Esophagus muscularis mucosa (tissue), 4 donors: Measurements from ENCODE around the gene TMEM170B. TPM values are rescaled to one million over a fixed set of nuclear protein-coding genes. Genes with fewer than 3 reads are reported as not detected.

Source experiments
- DNase-seq: peaks from one replicate; pipeline ENCODE4 v3.0.0-alpha.2; 2017; ENCODE audit errors: extremely low spot score
- H3K27ac ChIP-seq, 4 donors: fragments of 200-600 bp; sonication (generic); replicated peaks in 1 of 4; 1 replicate in 3 of 4; 2 replicates in 1 of 4; pipeline ENCODE4 v1.5.1; 2016 to 2019; ENCODE audit warnings: mild to moderate bottlenecking in 1 of 4
- H3K27me3 ChIP-seq, 4 donors: fragments of 200-600 bp; sonication (generic); one replicate each; pipeline versions ENCODE4 v1.5.1 to v1.6.0; 2016 to 2019
- H3K36me3 ChIP-seq, 4 donors: fragments of 200-600 bp; sonication (generic); one replicate each; pipeline ENCODE4 v1.5.1; 2016 to 2019
- H3K4me1 ChIP-seq, 4 donors: fragments of 200-600 bp; sonication (generic); one replicate each; pipeline ENCODE4 v1.5.1; 2016 to 2019
- H3K4me3 ChIP-seq, 4 donors: fragments of 200-600 bp; sonication (generic); 1 replicate in 2 of 4; 2 replicates in 2 of 4; pipeline ENCODE4 v1.5.1; 2016 to 2019; ENCODE audit warnings: mild to moderate bottlenecking in 4 of 4, moderate library complexity in 1 of 4
- H3K9me3 ChIP-seq, 4 donors: fragments of 200-600 bp; sonication (generic); 1 replicate in 3 of 4; 2 replicates in 1 of 4; pipeline ENCODE4 v1.5.1; 2016 to 2019
- CTCF ChIP-seq, 3 experiments: fragments of 200-600 bp in 2 of 3; fragments of 450-650 bp in 1 of 3; sonication (generic) in 2 of 3; IDR thresholded peaks; one replicate each; pipeline ENCODE4 v1.5.1; 2017 to 2019; ENCODE audit warnings: antibody characterized with exemption in 3 of 3, mild to moderate bottlenecking in 2 of 3, moderate library complexity in 1 of 3
- EP300 ChIP-seq: sonication (generic); formaldehyde crosslinking; IDR thresholded peaks from one replicate; pipeline ENCODE4 v1.6.1; 2017; ENCODE audit warnings: antibody characterized with exemption
- POLR2A ChIP-seq: fragments of 450-650 bp; IDR thresholded peaks from one replicate; pipeline ENCODE4 v1.6.1; 2017; ENCODE audit warnings: antibody characterized with exemption, moderate library complexity, mild to moderate bottlenecking, low read depth
- POLR2AphosphoS5 ChIP-seq, 2 donors: sonication (generic); formaldehyde crosslinking; IDR thresholded peaks; one replicate each; pipeline ENCODE4 v1.6.1; 2017; ENCODE audit warnings: antibody characterized with exemption in 2 of 2
- WGBS: methylation state at CpG from one replicate; pipeline ENCODE4 v1.1.5; 2018; 5-methylcytosine and 5-hydroxymethylcytosine counted together
- intact Hi-C: fragments of 100-400 bp; cut with DNase I; formaldehyde crosslinking; loops from one replicate; pipeline ENCODE4 v1.15.1; 2023
- total RNA-seq, 4 donors: library from RNA; depleted of rRNA; stranded (reverse); fragments of >200 nt; gene quantifications; one replicate each; pipeline versions ENCODE4 v1.1.0 to v1.2.1, GENCODE V29; 2016

Gene TMEM170B
- total RNA-seq, result 1 to 10 TPM; 5.4 to 8.6 (median 6.2) TPM

- H3K9me3 ChIP-seq, result no peaks in the 10 kb centered on the region
- intact Hi-C loops, result loop anchor here (5.0 to 10.0 kb wide), 2 partner anchors 475 to 1133 kb away; partner anchors contain the start of gene HIVEP1
- H3K4me1 ChIP-seq, result peaks cover 5 to 27% (median 20%) of the 10 kb centered on the region in 4 donors
- TF ChIP-seq POLR2AphosphoS5 (IDR thresholded peaks at IDR 0.05), result peak; percentile 68 to 88
- TF ChIP-seq EP300, result no peak
- no peak for TF ChIP-seq CTCF (IDR thresholded peaks at IDR 0.05)
- TF ChIP-seq POLR2A, result peak; percentile 25
- H3K27me3 ChIP-seq, result no peaks in the 10 kb centered on the region
- H3K36me3 ChIP-seq, result no peaks in the 10 kb centered on the region
- peak; percentile 96 for DNase-seq
- peak within 1 kb of the TSS; percentile 80 to 88 (median 86) for H3K27ac ChIP-seq
- WGBS, result under 1% methylated on average over 12 of the region's 110 CpGs
- H3K4me3 ChIP-seq, result peak within 1 kb of the TSS; percentile 92 to 100 (median 96)
Measured at GRCh38 chr6:11537229-11538051, at the start of gene TMEM170B. TMEM170B (plus strand) TSS chr6:11537749; CDS start chr6:11538278, 529 bp downstream.

GRCh38 chr6:11490996-11491395, 46.6 kb upstream of the TMEM170B start:
- intact Hi-C loops, result loop anchor here (5.0 to 10.0 kb wide), 3 partner anchors 84 to 254 kb away; no protein-coding TSS in a partner anchor

GRCh38 chr6:11491596-11492463, 45.7 kb upstream of the TMEM170B start:
- Histone ChIP-seq H3K27me3 (no peaks in the 10 kb centered on the region), H3K4me1 (peaks cover 3 to 15% (median 14%) of the 10 kb centered on the region in 4 donors), H3K9me3 (no peaks in the 10 kb centered on the region), H3K36me3 (no peaks in the 10 kb centered on the region), H3K4me3 (no peak overlapping the region), H3K27ac (no peak overlapping the region)
- intact Hi-C loops, result loop anchor here (5.0 to 10.0 kb wide), 3 partner anchors 83 to 255 kb away; no protein-coding TSS in a partner anchor
- no peak for DNase-seq
- 92% methylated on average over 10 of the region's 10 CpGs for WGBS
- TF ChIP-seq POLR2A, result no peak
- no peak for TF ChIP-seq EP300
- no peak for TF ChIP-seq CTCF (IDR thresholded peaks at IDR 0.05)
- no peak for TF ChIP-seq POLR2AphosphoS5 (IDR thresholded peaks at IDR 0.05)

More at GRCh38 chr6:11490996-11491395, 46.6 kb upstream of the TMEM170B start:
- WGBS, result 67% methylated on average over 6 of the region's 6 CpGs
- Histone ChIP-seq H3K36me3 (no peaks in the 10 kb centered on the region), H3K4me1 (peaks cover 2 to 8% (median 7%) of the 10 kb centered on the region in 4 donors), H3K27ac (no peak overlapping the region), H3K27me3 (no peaks in the 10 kb centered on the region), H3K9me3 (no peaks in the 10 kb centered on the region), H3K4me3 (no peak overlapping the region)
- no peak for DNase-seq
- TF ChIP-seq POLR2A (no peak), EP300 (no peak), POLR2AphosphoS5 (IDR thresholded peaks at IDR 0.05) (no peak), CTCF (IDR thresholded peaks at IDR 0.05) (no peak)

- Histone ChIP-seq H3K9me3 (no peaks in the 10 kb centered on the region), H3K4me3 (no peak overlapping the region), H3K27ac (no peak overlapping the region), H3K36me3 (no peaks in the 10 kb centered on the region), H3K27me3 (no peaks in the 10 kb centered on the region), H3K4me1 (peaks cover 3 to 15% (median 14%) of the 10 kb centered on the region in 4 donors)
- intact Hi-C loops, result loop anchor here (5.0 to 10.0 kb wide), 3 partner anchors 82 to 255 kb away; no protein-coding TSS in a partner anchor
- 93% methylated on average over 11 of the region's 11 CpGs for WGBS
- no peak for DNase-seq
- TF ChIP-seq POLR2A, result no peak
- no peak for TF ChIP-seq POLR2AphosphoS5 (IDR thresholded peaks at IDR 0.05)
- TF ChIP-seq CTCF (IDR thresholded peaks at IDR 0.05), result no peak
- no peak for TF ChIP-seq EP300
Measured at GRCh38 chr6:11492464-11493290, 44.9 kb upstream of the TMEM170B start.
